Endothelial cell of umbilical vein (primary cell): ENCODE results near the gene DRAM1. TPM values are rescaled to one million over a fixed set of nuclear protein-coding genes. Genes with fewer than 3 reads are reported as not detected.

Source experiments
- BruUV-seq: library from RNA; stranded (reverse); fragments of 400-500 nt; replicated peaks from 2 replicates; lab custom pipeline; 2021; lab: Mats Ljungman, UMichigan
- CTCF ChIA-PET: fragments of 300-600, 350-600 bp; sonication (Branson Sonifier 250); formaldehyde crosslinking; loops from one replicate; lab custom pipeline; 2021; ENCODE audit warnings: antibody characterized with exemption, inconsistent platforms; lab: Charles Lee
- POLR2A ChIA-PET: fragments of 300-600, 350-600 bp; sonication (Branson Sonifier 250); formaldehyde crosslinking; loops from one replicate; lab custom pipeline; 2021; ENCODE audit warnings: antibody characterized with exemption, inconsistent platforms; lab: Charles Lee
- DNase-seq: peaks from one replicate; pipeline ENCODE4 v3.0.0-alpha.2; 2011; ENCODE audit warnings: low read depth, low spot score
- FAIRE-seq: peaks from 2 replicates; lab custom pipeline; 2011; peaks lifted over from hg19 to GRCh38; lab: Jason Lieb, UNC
- H2AFZ ChIP-seq: 2 replicates; pipeline ENCODE4 v1.6.0; 2012; ENCODE audit warnings: low read depth, low read length, control low read depth, inconsistent platforms
- H3K27ac ChIP-seq: 2 replicates; pipeline ENCODE4 v1.5.1; 2011; ENCODE audit warnings: low read depth, mild to moderate bottlenecking, control low read depth, low read length, moderate library complexity; ENCODE audit not compliant: insufficient read depth
- H3K27me3 ChIP-seq, 2 experiments: 2 replicates each; pipeline versions ENCODE4 v1.6.0 to v1.6.1; 2011; ENCODE audit warnings: low read length in 2 of 2, mixed read lengths in 1 of 2; ENCODE audit not compliant: control insufficient read depth in 2 of 2, insufficient read depth in 2 of 2
- H3K36me3 ChIP-seq, 2 experiments: 2 replicates in 1 of 2; 3 replicates in 1 of 2; pipeline ENCODE4 v1.5.1; 2011; ENCODE audit warnings: low read length in 2 of 2, mild to moderate bottlenecking in 1 of 2, moderate library complexity in 1 of 2; ENCODE audit not compliant: control insufficient read depth in 2 of 2, insufficient read depth in 2 of 2; ENCODE audit errors: extremely low read depth in 1 of 2
- H3K4me1 ChIP-seq: 3 replicates; pipeline ENCODE4 v1.5.1; 2011; ENCODE audit warnings: mild to moderate bottlenecking, low read length; ENCODE audit not compliant: control insufficient read depth, insufficient read depth; ENCODE audit errors: extremely low read depth
- H3K4me2 ChIP-seq: 2 replicates; pipeline ENCODE4 v1.6.1; 2011; ENCODE audit warnings: low read length, control low read depth, mixed read lengths; ENCODE audit not compliant: insufficient read depth
- H3K4me3 ChIP-seq, 3 experiments: fragments of 200-600 bp in 1 of 3; sonication (generic), shearing (Covaris generic) in 1 of 3; replicated peaks in 1 of 3; 2 replicates each; pipeline ENCODE4 v1.5.1; 2011 to 2016; ENCODE audit warnings: control low read depth in 3 of 3, low read length in 3 of 3, mild to moderate bottlenecking in 2 of 3, inconsistent platforms in 1 of 3, low read depth in 1 of 3, moderate library complexity in 1 of 3; ENCODE audit not compliant: insufficient read depth in 1 of 3
- H3K79me2 ChIP-seq: 2 replicates; pipeline ENCODE4 v1.6.0; 2012; ENCODE audit warnings: low read length, inconsistent platforms; ENCODE audit not compliant: control insufficient read depth, insufficient read depth
- H3K9ac ChIP-seq: replicated peaks from 2 replicates; pipeline ENCODE3; 2011; ENCODE audit warnings: low read length, control low read depth; ENCODE audit not compliant: insufficient read depth; ENCODE audit errors: extremely low read depth
- H3K9me1 ChIP-seq: replicated peaks from 3 replicates; pipeline ENCODE4 v1.6.0; 2011; ENCODE audit warnings: mild to moderate bottlenecking, low read length; ENCODE audit not compliant: control insufficient read depth, insufficient read depth; ENCODE audit errors: extremely low read depth
- H3K9me3 ChIP-seq: replicated peaks from 2 replicates; pipeline ENCODE4 v1.5.1; 2012; ENCODE audit warnings: low read length, inconsistent platforms; ENCODE audit not compliant: control insufficient read depth, insufficient read depth
- H4K20me1 ChIP-seq: replicated peaks from 2 replicates; pipeline ENCODE3; 2011; ENCODE audit warnings: mild to moderate bottlenecking, low read length; ENCODE audit not compliant: control insufficient read depth, insufficient read depth; ENCODE audit errors: extremely low read depth
- CTCF ChIP-seq, 2 donors: IDR thresholded peaks; 1 replicate in 1 of 2; 2 replicates in 1 of 2; pipeline ENCODE4 v1.5.1; 2011; ENCODE audit warnings: low read length in 2 of 2, mild to moderate bottlenecking in 2 of 2, moderate library complexity in 2 of 2, control low read depth in 1 of 2, inconsistent platforms in 1 of 2, low read depth in 1 of 2; ENCODE audit not compliant: insufficient read depth in 1 of 2; ENCODE audit errors: extremely low read depth in 1 of 2
- EZH2 ChIP-seq: IDR thresholded peaks from 2 replicates; pipeline ENCODE4 v1.6.1; 2012; ENCODE audit warnings: borderline replicate concordance, low read depth, mild to moderate bottlenecking, moderate library complexity, low read length, inconsistent platforms; ENCODE audit not compliant: severe bottlenecking
- FOS ChIP-seq: IDR thresholded peaks from 2 replicates; pipeline ENCODE4 v1.6.1; 2011; ENCODE audit warnings: mild to moderate bottlenecking, low read length, moderate library complexity, borderline replicate concordance; ENCODE audit not compliant: insufficient read depth
- GATA2 ChIP-seq: IDR thresholded peaks from 2 replicates; pipeline ENCODE4 v1.7.0; 2011; ENCODE audit warnings: low read depth, mild to moderate bottlenecking, moderate library complexity, mixed read lengths, low read length; ENCODE audit not compliant: insufficient read length, insufficient read depth
- JUN ChIP-seq: IDR thresholded peaks from 2 replicates; pipeline ENCODE4 v1.6.1; 2011; ENCODE audit warnings: borderline replicate concordance, low read depth; ENCODE audit not compliant: insufficient read length, insufficient read depth
- MYC ChIP-seq: IDR thresholded peaks from one replicate; pipeline ENCODE4 v1.6.1; 2011; ENCODE audit warnings: mild to moderate bottlenecking, low read depth, low read length
- POLR2A ChIP-seq: IDR thresholded peaks from 2 replicates; pipeline ENCODE4 v1.6.1; 2012; ENCODE audit warnings: low read depth, mild to moderate bottlenecking, control low read depth, low read length
- POLR2AphosphoS5 ChIP-seq: IDR thresholded peaks from 2 replicates; pipeline ENCODE4 v1.6.1; 2012; ENCODE audit warnings: low read depth, mild to moderate bottlenecking, control low read depth, low read length, moderate library complexity; ENCODE audit not compliant: insufficient read depth
- dilution Hi-C: fragments of 300-500 bp; cut with MboI; formaldehyde crosslinking; loops from one replicate; pipeline ENCODE4 v1.15.0; 2019; ENCODE audit warnings: low sequenced_read_pairs; ENCODE audit not compliant: extremely low pct_ligation_motif_present
- intact Hi-C: fragments of 100-400 bp; cut with micrococcal nuclease; formaldehyde crosslinking; loops from one replicate; pipeline ENCODE4 v1.10.0; 2022
- polyA plus RNA-seq, 4 experiments: library from polyadenylated mRNA; depleted of rRNA in 3 of 4; stranded (reverse) in 3 of 4; unstranded in 1 of 4; fragments of >200 nt; gene quantifications; 2 replicates each; pipeline versions ENCODE4 v1.2.1 to v1.2.3, GENCODE V29; 2011 to 2012; ENCODE audit warnings: missing spikeins in 1 of 4
- total RNA-seq: library from RNA; stranded (reverse); gene quantifications from 2 replicates; pipeline ENCODE4 v1.2.3, GENCODE V29; 2021
- TF ChIP-seq, protein P1 (sequence below): IDR thresholded peaks from 2 replicates; pipeline ENCODE4 v1.6.1; 2011; ENCODE audit not compliant: insufficient read depth, insufficient read length

DRAM1 gene
- total and polyA plus RNA-seq, 2 donors (not counting 3 experiments of a cell fraction or from before 2014, with no cell fraction given) = 24.6 to 46.3 TPM

DNA sequence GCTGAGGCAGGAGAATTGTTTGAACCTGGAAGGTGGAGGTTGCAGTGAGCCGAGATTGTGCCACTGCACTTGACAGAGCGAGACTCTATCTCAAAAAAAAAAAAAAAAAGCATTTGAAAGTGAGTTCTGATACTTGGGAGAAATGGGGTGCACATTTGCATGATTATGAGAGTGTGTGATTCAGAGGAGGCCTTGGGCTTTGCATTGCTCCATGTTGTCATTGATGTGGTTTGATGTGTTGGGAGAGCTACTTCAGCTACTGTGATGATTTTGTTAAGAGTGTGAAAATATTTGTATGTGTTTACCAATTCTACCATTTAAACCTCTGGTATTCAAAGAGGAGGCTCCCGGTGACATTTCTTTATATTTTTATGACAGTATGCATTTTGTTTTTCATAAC is 24.4 kb downstream of the DRAM1 start:
- Histone ChIP-seq H3K9me1 (no peaks in the 10 kb centered on the region), H3K36me3 (no peaks in the 10 kb centered on the region), H3K27ac (no peak overlapping the region), H3K4me1 (peaks cover 9% of the 10 kb centered on the region), H3K4me2 (no peak overlapping the region), H2AFZ (no peak overlapping the region), H3K9ac (no peak overlapping the region), H3K79me2 (no peaks in the 10 kb centered on the region), H3K4me3 (no peak overlapping the region), H4K20me1 (no peaks in the 10 kb centered on the region), H3K27me3 (no peaks in the 10 kb centered on the region), H3K9me3 (no peaks in the 10 kb centered on the region)
- no peak for TF ChIP-seq GATA2
- no peak for TF ChIP-seq EZH2
- no peak for TF ChIP-seq FOS
- no peak for TF ChIP-seq JUN
- no peak for TF ChIP-seq CTCF (IDR thresholded peaks at IDR 0.05; ENCODE audit: extremely low read depth in 1 of 2, insufficient read depth in 1 of 2, low read depth in 1 of 2, low read length in 2 of 2)
- no peak for TF ChIP-seq POLR2AphosphoS5
- TF ChIP-seq POLR2A = no peak
- TF ChIP-seq, protein P1, sequence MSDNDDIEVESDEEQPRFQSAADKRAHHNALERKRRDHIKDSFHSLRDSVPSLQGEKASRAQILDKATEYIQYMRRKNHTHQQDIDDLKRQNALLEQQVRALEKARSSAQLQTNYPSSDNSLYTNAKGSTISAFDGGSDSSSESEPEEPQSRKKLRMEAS = no peak
- TF ChIP-seq MYC = no peak
- intact Hi-C loops = loop anchor here (1.0 kb wide), 1 partner anchor 10 kb away; no protein-coding TSS in a partner anchor
- BruUV-seq = no TSS peak
- dilution Hi-C loops = no loop called here
- FAIRE-seq (no peak), DNase-seq (no peak)
- CTCF ChIA-PET = interaction anchor here (1.6 kb wide), 1 partner anchor 62 kb away, joined by 9 read pairs; no protein-coding TSS in a partner anchor
- POLR2A ChIA-PET = no interaction called here
